NCI-H82 (cell line): ENCODE data around the gene ZFR2.

Experiments used
- DNase-seq: peaks from one replicate; lab custom pipeline; 2025; lab: John Stamatoyannopoulos, UW

The ZFR2 gene

DNA sequence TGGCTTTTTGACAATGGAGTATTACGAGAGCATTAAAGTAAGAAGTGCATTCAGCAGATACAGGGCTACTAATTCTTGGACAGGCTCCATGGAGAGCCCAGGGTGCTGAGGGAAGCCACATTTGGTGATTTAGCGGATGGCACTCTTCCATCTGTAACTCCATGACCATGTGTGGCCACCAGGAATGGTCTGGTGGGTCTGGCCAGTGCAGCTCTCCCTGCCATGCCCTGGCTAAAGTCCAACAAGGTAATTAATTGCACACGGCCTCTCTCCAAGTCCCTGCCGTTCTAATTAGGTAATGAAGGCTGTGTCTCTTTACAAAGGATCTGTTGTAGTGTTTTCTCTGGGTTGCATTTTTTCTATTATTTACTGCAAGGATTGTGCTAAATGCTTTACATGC lies 4.3 kb upstream of the ZFR2 start:
- no peak for DNase-seq

DNA sequence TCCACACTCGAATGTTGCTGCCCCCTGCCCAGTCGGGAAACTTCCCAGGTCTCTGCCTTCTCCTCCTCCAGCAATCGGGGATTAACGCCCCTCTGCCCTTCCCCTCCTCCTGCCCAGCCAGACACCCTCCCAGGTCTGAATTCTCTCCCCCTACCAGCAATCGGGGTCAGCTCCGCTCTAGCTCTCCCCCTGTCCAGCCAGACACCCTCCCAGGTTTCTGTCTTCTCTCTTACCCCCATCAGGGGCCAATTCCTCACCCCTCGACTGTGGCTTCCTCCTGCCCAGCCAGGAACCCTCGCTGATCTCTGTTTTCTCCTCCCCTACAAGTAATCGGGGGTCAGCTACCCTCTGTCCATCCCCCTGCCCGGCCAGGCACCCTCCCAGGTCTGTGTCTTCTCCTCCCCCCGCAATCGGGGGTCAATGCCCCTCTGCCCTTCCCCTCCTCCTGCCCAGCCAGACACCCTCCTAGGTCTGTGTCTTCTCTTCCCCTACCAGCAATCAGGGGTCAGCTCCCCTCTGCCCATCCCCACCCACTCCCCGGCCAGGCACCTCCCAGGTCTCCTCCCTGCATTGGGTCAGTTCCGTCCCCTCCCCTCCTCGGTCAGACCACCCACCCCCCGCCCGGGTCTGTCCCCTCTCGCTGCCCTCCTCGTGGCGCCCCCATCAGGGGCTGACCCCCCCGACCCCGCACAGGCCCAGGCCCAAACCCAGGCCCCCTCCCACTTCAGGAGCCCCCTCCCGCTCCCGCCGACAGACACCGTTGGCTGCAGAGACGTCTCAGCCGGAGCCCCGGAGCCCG lies 668 bp downstream of the ZFR2 start:
- DNase-seq = no peak

DNA sequence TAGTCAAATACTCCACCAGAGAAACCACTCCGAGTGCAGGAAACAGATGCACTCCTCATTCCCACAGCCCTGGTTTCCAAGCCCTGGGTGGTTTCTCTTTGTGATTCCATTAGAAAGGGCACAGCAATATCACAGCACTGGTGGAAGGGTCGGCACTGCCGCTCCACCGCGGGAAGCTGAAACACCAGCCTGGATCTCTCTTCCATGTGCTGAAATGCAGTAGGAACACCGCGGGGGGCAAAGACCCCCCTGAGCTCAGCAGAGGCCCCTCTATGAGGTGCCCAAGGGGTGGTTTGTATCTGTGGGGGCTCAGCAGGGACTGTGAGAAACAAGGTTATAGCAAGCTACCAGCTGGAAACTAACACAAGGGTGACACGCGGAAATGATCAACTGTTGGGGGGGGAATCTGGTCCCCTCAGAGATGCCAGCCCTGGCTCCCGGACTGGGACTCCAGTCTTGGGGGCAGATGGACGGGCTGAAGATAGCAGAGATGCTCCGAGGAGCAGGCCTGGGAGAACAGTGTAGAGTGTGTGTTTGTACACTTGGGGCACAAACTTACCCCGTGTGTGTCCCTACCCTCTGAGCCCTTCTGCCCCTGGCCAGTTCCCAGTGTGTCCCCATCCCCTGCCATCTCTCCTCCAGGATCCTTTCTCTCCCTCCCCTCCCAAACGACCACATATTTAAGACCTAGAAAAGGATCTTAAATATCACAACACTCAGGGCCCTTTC lies 1.8 kb downstream of the ZFR2 start:
- no peak for DNase-seq

DNA sequence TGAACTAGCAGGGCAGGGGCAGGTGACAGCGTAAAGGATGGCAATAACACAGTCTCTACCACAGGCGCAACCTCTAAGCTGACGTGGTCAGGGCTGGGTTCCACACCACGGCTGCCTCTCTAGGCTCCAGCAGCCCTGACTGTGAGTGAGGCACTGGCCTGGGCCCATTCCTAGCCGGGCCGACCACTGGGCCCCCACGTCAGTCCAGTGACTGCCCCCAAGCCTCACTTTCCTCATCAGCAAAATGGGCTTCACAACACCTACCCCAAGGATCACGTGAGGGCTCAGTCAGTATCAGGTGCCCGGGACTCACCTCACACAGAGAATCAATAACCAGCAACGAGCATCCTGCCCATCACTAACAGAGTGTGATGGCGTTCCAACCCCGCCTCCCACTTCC lies 5.2 kb downstream of the ZFR2 start:
- DNase-seq = no peak

DNA sequence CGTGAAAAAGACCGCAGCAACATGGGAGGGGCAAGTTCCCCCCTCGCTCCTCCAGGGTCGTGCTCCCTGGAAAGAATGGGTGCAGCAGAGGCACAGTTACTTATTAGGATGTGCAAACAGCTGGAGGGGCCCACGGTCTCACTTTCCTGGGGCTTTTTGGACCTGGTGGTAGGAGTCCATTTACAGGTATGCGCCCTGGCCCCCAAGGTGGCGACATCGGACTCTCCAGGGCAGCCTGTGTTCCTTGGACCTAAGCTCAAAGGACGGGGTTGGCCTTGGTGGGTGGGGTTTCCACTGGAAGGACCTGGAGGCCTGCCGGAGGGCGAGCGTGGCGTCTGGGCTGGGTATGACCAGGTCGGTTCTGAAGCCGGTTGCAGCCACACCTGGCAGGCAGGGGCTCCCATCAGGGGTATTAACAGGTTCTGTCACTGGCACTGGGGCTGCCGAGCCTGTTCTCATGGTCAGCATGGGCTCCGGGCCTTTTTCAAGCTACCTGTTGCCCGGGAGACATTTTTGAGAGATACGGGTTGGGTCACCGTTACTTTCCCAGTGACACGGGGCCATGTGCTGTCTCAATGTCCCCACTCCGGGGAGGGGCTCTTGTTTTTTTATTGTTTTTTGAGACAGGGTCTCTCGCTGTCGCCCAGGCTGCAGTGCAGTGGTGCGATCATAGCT lies 5.9 kb downstream of the ZFR2 start:
- no peak for DNase-seq

DNA sequence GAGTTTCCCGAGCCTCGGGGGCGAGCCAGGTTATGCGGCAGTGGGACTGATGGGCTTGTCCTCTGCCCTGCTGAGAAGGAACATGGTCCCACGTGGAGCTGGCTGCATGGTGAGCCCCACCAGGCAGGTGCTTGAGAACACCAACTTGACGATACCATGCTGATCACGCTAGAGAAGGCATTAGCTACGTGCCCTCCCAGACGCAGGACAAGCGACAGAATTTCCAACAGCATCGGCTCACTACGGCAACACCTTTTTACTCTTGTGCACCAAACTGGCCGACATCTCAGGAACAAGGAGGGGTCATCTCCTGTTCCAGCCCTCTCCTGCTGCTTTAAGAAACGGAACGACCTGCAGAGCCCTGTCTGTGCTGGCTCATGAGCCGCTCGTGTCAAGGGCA lies 8.3 kb downstream of the ZFR2 start:
- DNase-seq = no peak

DNA sequence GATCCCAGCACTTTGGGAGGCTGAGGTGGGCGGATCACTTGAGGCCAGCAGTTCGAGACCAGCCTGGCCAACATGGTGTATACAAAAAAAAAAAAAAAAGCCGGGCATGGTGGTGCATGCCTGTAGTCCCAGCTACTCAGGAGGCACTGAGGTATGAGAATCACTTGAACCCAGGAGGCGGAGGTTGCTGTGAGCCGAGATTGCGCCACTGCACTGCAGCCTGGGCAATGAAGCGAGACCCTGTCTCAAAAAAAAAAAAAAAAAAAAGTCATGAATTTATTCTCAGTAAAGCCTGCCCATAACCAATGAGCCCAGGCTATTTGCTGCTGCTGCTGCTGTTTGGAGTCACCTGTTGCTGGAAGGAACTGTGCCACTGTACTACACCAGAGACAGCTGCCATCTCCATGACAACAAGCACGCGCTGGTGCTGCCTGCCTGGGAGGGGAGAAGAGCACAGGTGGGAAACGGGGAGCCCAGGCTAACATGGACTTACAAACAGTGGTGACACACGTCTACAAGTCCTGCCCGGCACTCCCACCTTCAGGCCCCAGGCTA lies 11.3 kb downstream of the ZFR2 start:
- no peak for DNase-seq

DNA sequence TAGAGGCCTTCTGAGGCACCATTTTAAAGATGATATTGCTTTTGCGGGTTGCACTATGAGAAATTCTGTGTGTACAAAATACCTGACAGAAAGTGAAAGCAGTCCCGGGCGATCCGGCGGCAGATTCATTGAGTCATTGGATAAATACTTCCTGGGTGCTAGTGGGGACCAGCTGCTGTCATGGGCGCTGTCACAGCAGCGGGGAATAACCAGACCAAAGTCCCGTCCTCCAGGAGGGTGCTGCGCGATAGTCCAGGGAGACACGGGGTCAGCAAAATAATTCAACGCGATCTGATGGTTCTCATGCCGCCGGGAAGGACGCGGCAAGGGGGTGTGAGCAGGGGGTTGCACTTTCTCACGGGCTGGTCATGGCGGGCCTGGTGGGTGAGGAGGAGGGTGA lies 13.5 kb downstream of the ZFR2 start:
- no peak for DNase-seq

DNA sequence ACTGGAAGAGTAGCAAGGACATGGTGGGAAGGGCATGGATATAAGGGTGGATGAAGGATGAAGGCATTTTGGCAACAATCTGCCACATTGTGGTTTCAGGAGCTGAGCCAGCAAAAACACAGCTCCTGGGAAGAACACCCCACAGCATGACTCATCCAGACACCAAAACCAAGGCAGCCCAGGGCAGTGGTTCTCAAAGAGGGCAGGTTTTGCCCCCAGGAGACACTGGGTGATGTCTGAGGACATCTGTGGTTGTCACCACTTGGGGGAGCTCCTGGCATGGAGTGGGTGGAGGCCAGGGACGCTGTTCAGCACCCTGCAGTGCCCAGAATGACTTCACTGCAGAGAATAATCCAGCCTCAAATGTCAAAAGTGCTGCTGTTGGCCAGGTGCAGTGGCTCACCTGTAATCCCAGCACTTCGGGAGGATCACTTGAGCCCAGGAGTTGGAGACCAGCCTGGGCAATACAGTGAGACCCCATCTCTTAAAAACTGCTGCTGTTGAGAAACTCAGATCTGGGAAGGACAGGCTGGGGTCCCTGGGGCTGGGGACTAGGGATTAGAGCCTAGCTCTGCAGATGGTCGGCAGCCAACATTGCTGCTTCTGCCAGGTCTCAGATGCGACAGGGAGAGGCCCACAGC lies 16.1 kb downstream of the ZFR2 start:
- DNase-seq = peak; percentile 14

DNA sequence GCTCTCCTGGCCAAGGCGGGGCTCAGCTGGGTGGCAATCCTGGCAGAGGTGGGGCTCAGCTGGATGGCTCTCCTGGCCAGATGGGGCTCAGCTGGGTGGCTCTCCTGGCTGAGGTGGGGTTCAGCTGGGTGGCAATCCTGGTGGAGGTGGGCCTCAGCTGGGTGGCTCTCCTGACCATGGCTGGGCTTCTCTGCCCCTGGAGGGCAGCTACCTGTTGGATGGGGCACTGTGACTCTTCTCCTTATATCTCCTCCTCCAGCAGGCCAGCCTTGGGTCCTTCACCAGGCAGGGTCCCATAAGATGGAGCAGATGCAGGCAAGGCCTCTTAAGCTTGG lies 16.7 kb downstream of the ZFR2 start:
- DNase-seq = no peak

DNA sequence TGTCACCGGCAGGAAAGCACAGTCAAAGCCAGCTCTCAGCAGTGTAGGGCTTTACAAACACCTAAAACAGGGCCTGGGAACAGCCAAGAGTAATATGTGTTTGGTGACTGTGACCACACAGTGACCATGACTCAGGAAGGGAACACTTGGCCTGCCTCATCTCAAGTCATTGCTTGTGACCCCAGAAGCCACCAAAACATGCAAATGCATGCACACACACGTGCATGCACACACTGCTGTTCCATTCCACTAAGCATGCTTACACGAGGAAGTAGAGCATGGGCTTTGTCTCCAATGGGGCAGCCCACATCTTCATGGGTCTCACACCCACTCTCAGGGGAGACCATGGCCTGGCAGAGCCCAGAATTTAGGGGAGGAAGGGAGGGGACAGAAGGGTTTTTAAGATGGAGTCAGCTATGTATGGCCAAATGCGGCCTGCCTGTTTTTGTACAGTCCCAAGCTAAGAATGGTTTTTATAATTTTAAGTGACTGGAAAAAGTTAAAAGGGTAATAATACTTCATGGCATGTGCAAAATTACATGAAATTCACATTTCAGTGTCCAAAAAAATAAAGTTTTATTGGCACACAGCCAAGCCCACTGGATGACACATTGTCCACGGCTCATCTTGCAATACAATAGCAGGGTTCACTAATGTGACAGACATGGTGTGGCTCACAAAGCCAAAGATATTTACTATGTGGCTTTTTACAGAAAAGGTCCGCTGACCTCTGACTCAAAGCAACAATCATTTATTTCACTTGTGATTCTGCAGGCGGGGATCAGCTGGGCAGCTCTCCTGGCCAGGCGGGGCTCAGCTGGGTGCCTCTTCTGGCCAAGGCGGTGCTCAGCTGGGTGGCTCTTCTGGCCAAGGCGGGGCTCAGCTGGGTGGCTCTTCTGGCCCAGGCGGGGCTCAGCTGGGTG lies 17.3 kb downstream of the ZFR2 start:
- DNase-seq = no peak

DNA sequence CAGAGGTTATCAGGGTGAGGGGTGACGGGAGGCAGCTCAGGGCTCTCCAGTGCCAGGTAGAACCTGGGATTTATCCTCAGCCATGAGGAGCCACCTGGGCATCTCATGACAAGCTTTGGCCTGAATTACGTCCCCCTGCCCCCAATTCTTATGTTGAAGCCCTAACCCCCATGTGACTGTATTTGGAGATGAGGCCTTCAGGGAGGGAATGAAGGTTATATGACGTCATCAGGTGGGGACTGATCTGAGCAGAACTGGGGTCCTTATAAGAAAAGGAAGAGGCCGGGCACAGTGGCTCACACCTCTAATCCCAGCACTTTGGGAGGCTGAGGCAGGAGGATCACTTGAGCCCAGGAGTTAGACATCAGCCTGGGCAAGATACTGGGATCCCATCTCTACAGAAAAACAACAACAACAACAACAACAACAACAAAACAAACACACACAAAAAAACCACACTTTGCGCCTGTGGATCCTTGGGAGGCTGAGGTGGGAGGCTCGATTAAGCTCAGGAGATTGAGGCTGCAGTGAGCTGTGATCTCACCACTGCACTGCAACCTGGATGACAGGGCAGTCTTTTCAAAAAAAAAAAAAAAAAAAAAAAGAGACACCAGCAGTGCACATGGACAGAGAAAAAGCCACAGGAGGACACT lies 18.4 kb downstream of the ZFR2 start:
- DNase-seq = no peak

DNA sequence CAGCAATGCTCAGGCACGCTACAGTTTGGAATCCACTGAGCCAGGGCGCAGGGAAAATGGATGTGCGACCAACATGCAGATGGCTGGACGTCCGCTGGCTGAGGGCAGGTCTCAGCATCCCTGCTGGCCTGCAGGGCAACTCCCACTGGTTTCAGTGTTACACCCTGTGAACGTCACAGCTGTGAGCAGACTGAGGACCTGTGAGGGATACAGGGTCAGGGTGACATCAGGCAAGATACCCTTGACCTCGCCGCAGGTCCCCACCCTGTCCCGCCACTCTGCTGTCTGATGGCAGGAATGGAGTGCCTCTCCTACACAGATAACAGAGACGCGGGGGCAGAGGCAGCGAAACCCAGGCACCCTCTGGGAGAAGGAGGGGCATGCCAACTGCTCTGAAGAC lies 19.1 kb downstream of the ZFR2 start:
- DNase-seq = no peak

DNA sequence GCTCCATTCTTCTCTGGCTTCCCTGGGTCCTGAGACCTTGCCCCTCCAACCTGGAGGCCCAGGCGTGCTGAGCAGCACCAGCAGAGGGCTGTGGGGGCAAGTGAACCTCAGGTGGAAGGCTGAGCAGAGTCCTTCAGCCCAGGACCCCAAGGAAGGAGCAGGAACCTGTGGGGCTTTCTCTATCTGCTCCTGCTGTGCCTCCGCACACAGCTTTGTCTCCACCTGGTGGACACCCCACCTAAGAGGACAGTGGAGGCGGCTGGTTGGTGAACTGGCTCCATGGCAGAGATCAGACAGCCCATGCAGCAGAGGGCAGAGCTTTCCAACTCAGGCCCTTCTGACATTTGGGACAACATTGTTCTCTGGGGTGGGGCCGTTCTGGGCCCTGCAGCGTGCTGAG lies 19.7 kb downstream of the ZFR2 start:
- peak; percentile 74 for DNase-seq

DNA sequence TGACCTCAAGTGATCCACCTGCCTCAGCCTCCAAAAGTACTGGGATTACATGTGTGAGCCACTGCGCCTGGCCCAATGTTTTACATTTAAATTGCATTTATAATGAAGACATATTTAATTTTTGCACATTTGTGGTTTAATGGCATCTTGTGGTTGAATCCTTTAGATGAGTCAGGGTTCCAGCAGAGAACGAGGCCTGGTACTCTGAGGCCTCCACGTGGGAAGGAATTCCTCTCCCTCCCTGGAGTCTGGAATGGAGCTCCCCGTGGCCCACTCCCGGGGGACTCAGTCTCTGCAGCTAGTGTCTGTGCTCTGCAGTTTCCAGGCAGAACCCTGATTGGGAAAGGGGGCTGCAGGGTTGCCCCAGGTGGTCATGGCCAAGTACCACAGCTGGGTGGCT lies 24.2 kb downstream of the ZFR2 start:
- no peak for DNase-seq

DNA sequence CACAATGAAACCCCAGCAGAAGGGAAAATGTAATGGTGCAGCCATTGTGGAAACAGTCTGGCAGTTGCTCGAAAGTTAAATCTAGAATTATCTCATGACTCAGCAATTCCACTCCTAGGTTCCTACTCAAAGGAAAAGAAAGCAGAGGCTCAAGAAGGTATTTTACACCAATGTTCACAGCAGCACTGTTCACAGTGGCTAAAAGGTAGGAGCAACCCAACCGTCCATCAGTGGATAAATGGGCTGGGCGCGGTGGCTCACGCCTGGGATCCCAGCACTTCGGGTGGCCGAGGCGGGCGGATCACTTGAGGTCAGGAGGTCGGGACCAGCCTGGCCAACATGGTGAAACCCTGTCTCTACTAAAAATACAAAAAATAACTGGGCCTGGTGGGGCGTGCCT lies 25.9 kb downstream of the ZFR2 start:
- no peak for DNase-seq

DNA sequence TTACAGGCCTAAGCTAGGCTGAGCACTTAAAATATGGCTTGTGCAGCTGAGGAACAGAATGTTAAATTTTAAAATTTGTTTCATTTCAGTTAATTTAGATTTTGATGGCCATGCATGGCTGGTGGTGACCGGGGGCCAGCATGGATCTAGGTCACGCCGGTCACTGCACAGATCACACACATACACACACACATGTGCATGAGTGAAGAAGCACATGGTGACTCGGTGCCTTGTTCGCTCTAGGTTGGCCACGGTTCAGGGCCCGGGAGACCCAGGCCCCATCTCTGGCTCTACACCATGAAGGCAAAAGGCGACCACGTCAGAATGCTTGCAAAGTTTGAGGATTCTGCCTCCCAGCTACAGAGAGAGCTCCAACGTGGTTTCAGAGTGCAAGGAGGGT lies 28.0 kb downstream of the ZFR2 start:
- DNase-seq = no peak

DNA sequence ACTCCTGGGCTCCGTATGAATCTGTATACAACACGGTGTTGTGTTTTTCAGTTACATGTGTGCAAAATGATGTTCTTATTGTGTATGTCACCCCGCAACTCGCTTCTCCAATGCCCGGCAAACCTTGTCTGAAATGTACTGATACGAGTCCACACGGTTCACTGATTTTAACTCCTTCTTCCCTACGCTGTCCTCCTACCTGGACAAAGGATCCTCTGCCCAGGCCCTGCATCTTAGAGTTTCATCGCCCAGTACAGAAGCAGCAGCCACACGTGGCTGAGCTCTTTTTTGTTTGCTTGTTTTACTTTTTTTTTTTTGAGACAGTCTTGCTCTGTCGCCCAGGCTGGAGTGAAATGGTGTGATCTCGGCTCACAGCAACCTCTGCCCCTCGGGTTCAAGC lies 28.9 kb downstream of the ZFR2 start:
- DNase-seq = no peak

DNA sequence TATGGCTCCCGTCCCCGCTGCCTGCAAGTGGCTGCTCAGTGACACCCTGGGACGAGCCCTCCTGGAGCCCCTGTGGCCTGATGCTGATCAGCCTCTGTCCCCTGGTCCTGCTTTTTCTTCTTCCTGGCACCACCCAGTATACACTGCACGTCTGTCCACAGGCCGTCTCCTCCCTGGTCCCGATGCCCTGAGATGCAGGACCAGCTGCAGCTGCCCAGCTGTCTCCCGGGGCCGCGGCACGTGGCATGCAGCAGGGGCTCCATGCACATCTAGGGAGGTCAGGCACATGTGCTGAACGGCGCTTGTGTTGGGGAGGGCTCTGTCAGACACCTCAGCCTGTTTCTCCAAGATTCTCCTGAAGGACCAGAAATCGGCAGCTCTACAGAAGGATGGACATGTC lies 30.2 kb downstream of the ZFR2 start:
- DNase-seq = no peak

DNA sequence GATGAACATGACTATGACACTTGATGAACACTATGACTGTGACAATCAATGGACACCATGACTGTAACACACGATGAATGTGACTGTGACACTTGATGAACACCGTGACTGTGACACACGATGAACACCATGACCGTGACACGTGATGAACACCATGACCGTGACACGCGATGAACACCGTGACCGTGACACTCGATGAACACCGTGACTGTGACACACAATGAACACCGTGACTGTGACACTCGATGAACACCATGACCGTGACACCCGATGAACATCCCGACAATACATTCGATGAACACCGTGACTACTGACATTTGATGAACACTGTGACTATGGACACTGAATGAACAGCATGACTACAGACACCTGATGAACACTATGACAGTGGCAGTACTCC lies 30.9 kb downstream of the ZFR2 start:
- no peak for DNase-seq

DNA sequence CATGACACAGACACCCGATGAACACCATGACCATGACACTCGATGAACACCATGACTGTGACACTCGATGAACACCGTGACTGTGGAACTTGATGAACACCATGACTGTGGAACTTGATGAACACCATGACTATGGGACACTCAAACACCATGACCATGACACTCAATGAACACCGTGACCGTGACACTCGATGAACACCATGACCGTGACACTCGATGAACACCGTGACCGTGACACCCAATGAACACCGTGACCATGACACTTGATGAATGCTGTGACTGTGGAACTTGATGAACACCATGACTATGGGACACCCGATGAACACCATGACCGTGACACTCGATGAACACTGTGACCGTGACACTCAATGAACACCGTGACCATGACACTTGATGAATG lies 31.5 kb downstream of the ZFR2 start:
- no peak for DNase-seq
